HG03521 (cell line): Measurements from ENCODE around the gene GGCT.
"Not testable (repeated sequence)": the region's sequence is repeated elsewhere in the genome, so short reads cannot be mapped to it uniquely, and the experiment has no call there.

Source experiments
- ATAC-seq: cut with Tn5 transposase; IDR thresholded peaks from one replicate; pipeline ENCODE4 v1.9.1; 2021; ENCODE audit warnings: mild to moderate bottlenecking, moderate library complexity; ENCODE audit not compliant: unreplicated experiment

The GGCT gene

DNA sequence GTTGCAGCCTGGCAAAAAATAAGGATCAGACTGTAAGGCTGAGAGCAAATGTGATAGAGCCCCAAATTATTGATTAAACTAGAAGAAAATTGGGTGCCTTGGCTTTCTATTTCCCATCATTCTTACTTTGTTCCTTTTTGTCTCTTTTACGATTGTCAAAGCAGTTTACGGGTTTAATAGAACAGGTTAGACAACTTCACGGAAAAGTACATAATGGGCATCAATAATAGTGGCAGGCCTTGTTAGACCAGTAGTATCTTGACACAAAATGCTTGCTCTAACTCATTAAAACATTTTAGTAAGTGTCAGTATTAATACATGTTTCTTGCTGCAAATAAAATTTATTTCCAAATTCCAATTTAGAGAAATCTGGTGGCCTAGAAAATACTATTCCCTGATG, 14.5 kb upstream of the GGCT start:
- ATAC-seq, result no peak

DNA sequence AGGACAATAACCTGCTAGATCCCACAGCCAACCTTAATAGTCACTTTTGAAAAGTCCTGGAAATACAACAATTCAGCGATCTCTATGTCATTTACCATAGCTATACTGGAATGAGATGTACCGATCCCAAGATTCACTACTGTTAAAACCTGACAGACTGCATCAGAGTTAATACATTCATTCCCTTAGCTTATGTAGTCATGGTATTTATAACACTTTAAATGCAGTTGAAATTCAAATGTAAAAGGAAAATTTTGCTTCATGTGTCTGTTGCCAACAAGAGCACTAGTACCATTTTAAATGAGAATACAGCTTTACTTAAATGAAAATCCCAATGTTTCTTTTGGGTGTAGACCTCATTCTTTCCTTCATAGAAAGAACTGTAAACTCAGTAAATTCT, 11.1 kb upstream of the GGCT start:
- no peak for ATAC-seq

GRCh38 chr7:30514776-30515175, 10.1 kb upstream of the GGCT start:
- no peak for ATAC-seq

DNA sequence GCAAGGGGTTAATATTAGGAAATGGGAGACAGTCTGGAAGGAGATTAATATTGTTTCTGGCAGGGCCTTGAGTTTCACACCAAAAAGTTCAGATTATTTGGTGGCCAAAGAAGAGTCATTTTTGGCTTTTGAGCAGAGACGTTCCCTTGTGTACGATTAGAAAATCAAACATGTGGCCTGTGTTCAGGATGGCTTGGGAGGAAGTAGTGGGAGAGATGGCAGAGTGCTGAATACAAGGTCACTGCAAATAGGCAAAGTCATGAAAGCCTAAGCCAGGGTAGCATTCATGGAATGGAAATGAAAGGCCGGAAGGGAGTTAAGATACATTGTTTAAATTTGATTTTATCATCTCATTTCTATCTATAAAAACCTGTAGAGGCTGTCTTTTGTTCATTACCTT, 9.5 kb upstream of the GGCT start:
- ATAC-seq, result no peak

GRCh38 chr7:30513762-30514161, 9.1 kb upstream of the GGCT start:
- ATAC-seq, result no peak

DNA sequence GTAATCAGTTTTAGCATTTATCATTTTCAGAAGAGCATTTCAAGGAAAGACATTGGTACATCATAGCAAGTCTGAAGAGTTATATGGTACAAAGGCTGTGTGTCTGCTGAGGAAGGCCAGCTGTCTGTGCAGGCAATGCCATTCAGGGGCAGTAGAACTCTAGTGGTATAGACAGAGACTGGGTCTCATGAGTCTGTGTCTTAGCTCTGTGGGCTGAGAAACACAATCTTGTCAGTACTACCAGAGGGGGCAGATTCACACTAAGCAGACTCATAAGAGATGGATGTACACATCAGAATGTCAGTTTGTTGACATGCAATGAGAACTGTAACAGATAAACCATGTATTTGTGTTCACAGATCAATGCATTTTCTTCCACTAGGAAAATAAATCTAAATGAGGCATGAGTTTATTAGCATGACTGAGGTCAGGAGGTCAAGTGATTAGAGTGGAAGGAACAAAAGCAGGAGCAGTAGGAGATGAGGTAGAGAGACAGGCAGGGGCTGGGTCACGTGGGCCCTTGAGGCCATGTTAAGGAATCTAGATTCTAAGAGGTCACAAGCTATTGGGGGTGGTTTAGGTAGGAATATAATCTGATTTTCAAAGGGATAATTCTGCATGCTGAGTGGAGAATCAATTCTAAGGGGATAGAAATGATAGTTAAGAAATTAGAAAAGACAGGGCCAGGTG, 7.5 kb upstream of the GGCT start:
- ATAC-seq, result no peak

- no peak for ATAC-seq
These were observed 6.9 kb upstream of the GGCT start for GRCh38 chr7:30511494-30511893.

- no peak for ATAC-seq
These were observed 5.8 kb upstream of the GGCT start for GRCh38 chr7:30510124-30511075.

DNA sequence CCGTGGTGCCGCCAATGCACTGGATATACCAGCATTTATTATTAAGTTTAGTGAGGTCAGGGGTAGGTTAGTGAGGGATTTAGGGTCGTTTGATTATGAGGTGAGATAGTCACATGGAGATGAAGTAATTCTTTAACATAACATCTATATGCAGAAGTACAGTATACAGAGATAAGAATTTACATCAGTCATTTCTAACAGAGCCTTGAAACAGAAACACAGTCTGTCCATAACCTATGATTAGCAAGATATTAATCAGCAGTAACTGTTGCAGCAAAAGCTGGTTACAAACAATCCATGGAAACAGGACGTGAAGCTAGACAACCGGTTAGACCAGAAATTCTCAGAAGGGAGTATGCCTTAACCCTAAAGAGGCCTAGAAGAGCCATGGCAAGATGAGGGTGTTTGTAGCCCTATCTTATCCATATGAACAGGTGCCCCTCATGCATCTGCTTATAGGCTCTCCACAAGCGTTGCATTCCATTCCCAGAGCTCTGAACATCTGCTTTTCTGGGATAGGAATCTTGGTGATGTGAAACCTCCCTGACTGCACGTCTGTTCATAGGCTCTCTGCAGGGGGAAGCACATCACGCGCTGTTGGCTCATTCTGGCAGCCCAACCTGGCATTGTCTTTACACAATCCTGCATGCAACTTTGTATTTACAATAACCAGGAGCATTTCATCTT, 4.7 kb upstream of the GGCT start:
- ATAC-seq, result not testable (repeated sequence)

GRCh38 chr7:30507346-30507900, 2.8 kb upstream of the GGCT start:
- not testable (repeated sequence) for ATAC-seq

- ATAC-seq, result no peak
These were observed 607 bp upstream of the GGCT start for GRCh38 chr7:30505174-30505697.

DNA sequence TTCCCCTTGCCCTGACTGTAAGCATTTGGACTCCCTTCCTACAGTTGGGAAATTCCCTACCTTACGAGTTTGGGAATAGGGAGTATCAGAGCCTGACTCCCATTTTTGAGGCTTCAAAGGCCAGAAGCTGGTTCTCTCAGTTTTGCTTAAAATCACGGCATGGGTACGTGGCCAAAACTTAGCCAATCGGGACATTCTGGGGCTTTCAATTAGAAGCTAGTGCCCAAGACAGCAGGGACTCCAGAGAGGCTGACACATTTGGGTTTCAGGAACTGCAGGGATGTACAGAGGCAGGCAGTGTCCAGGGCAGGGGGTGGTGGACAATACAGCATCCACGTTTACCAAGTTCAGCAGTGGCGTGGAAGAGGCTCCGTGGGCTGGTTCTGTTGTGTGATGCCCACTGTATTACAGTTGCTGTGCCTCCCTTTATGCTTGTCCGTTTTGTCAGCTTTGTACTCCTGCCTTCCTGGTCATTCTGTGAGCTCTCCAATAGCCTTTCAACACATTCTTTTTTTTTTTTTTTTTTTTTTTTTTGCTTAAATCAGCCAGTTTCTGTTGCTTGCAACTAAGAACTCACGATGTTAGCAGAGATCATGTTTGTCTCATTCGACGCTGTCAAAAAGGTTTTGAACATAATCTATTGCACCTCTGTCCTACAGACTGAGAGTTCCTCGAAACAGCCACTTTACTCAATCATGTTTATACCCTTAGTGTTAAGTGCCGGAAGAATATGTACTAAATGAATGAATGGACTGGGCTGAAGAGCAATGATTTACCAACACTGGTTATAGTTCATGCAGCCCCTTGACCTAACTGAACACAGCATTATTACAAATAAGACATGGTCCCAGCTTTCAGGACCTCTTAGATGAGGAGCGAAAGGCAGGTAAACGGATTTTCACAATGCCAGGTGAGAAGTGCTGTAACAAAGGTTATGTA, 1.1 kb downstream of the GGCT start:
- no peak for ATAC-seq

GRCh38 chr7:30502470-30503251, 2.0 kb downstream of the GGCT start:
- ATAC-seq, result no peak

DNA sequence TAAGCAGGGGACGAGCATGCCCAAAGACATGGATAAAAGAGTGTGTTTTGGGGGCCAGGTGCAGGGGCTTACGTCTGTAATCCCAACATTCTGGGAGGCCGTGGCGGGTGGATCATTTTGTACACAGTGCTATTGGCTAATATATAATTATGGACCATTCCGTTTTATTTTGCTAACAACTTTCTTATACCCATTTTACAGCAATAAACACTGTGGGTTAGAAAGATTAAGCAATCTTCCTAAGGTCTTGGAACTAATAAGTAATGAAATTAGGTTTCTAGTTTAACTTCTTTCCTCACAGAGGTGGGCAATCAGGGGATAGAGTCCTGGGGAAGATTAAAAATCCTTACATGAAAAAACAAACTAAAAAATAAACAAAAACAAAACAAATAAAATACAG, 3.4 kb downstream of the GGCT start:
- ATAC-seq, result no peak

GRCh38 chr7:30493228-30493627, 11.4 kb downstream of the GGCT start:
- ATAC-seq, result no peak

DNA sequence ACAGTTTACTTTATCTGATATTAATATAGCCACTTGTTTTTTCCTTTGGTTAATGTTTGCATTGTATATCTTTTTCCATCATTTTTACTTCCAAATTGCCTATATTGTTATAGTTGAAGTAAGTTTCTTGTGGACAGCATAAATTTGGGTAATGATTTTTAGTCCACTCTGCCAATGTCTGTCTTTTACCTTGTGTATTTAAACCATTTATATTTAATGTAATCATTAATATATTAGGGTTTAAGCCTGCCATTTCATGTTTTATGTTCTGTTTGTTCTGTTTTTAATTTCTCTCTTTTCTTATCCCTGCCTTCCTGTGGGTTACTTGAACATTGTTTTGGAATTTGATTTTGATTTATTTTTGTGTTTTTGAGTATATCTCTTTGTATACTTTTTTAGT, 13.2 kb downstream of the GGCT start:
- no peak for ATAC-seq

GRCh38 chr7:30487371-30487770, 17.3 kb downstream of the GGCT start:
- no peak for ATAC-seq

GRCh38 chr7:30485667-30486066, 19.0 kb downstream of the GGCT start:
- ATAC-seq, result no peak

- ATAC-seq, result not testable (repeated sequence)
These were observed 23.2 kb downstream of the GGCT start for GRCh38 chr7:30481416-30481815.
